ENCODE data around the gene ARHGAP24. TPM values are rescaled to one million over a fixed set of nuclear protein-coding genes. Genes with fewer than 3 reads are reported as not detected.

Gene ARHGAP24
- total RNA-seq (ENCODE audit: low replicate concordance) = 67.6 and 104 TPM in 2 replicates

- peak within 1 kb of the TSS; percentile 78 for H3K4me3 ChIP-seq (ENCODE audit: low read depth, low read length)
- DNase-seq (ENCODE audit: low read depth) = peak; percentile 98
- TF ChIP-seq CTCF (IDR thresholded peaks at IDR 0.05; ENCODE audit: insufficient read depth, low read length) = peak; percentile 6
Measured at GRCh38 chr4:85474818-85475630, at the start of gene ARHGAP24. Gene ARHGAP24, plus strand, starts transcription at chr4:85475150.

- no peak overlapping the region for H3K4me3 ChIP-seq (ENCODE audit: low read depth, low read length)
- TF ChIP-seq CTCF (IDR thresholded peaks at IDR 0.05; ENCODE audit: insufficient read depth, low read length) = no peak
- DNase-seq (ENCODE audit: low read depth) = no peak
Measured at GRCh38 chr4:85426366-85426765, 48.6 kb upstream of the ARHGAP24 start.

- no peak for TF ChIP-seq CTCF (IDR thresholded peaks at IDR 0.05; ENCODE audit: insufficient read depth, low read length)
- DNase-seq (ENCODE audit: low read depth) = no peak
- no peak overlapping the region for H3K4me3 ChIP-seq (ENCODE audit: low read depth, low read length)
Measured at GRCh38 chr4:85427123-85427522, 47.8 kb upstream of the ARHGAP24 start.

- H3K4me3 ChIP-seq (ENCODE audit: low read depth, low read length) = no peak overlapping the region
- DNase-seq (ENCODE audit: low read depth) = no peak
- TF ChIP-seq CTCF (IDR thresholded peaks at IDR 0.05; ENCODE audit: insufficient read depth, low read length) = no peak
Measured at GRCh38 chr4:85430226-85430625, 44.7 kb upstream of the ARHGAP24 start.

GRCh38 chr4:85430697-85431096 is 44.3 kb upstream of the ARHGAP24 start:
- H3K4me3 ChIP-seq (ENCODE audit: low read depth, low read length) = no peak overlapping the region
- TF ChIP-seq CTCF (IDR thresholded peaks at IDR 0.05; ENCODE audit: insufficient read depth, low read length) = no peak
- DNase-seq (ENCODE audit: low read depth) = no peak

GRCh38 chr4:85431156-85431555 is 43.8 kb upstream of the ARHGAP24 start:
- no peak for TF ChIP-seq CTCF (IDR thresholded peaks at IDR 0.05; ENCODE audit: insufficient read depth, low read length)
- no peak for DNase-seq (ENCODE audit: low read depth)

More at GRCh38 chr4:85431156-85431555, 43.8 kb upstream of the ARHGAP24 start:
- H3K4me3 ChIP-seq (ENCODE audit: low read depth, low read length) = no peak overlapping the region

Data from fibroblast of the aortic adventitia (primary cell).